Neural progenitor cell (in vitro differentiated cells): ENCODE measurements around the gene KDELR3.

Source experiments
- CTCF ChIP-seq: fragments of 200-600 bp; sonication (generic); IDR thresholded peaks from 2 replicates; pipeline ENCODE4 v1.5.1; 2017; ENCODE audit warnings: antibody characterized with exemption, mild to moderate bottlenecking
- EZH2phosphoT487 ChIP-seq: fragments of 200-600 bp; sonication (generic); IDR thresholded peaks from 2 replicates; pipeline ENCODE4 v1.6.1; 2017; ENCODE audit warnings: antibody characterized with exemption

GRCh38 chr22:38484244-38484643 lies 16.3 kb downstream of the KDELR3 start:
- TF ChIP-seq CTCF, result no peak
- no peak for TF ChIP-seq EZH2phosphoT487
